ENCODE measurements around the gene TMEM150B. TPM values are rescaled to one million over a fixed set of nuclear protein-coding genes. Genes with fewer than 3 reads are reported as not detected.

The TMEM150B gene
- total RNA-seq, 2 donors from 2014 or later, result 0.73 to 0.95 TPM

DNA sequence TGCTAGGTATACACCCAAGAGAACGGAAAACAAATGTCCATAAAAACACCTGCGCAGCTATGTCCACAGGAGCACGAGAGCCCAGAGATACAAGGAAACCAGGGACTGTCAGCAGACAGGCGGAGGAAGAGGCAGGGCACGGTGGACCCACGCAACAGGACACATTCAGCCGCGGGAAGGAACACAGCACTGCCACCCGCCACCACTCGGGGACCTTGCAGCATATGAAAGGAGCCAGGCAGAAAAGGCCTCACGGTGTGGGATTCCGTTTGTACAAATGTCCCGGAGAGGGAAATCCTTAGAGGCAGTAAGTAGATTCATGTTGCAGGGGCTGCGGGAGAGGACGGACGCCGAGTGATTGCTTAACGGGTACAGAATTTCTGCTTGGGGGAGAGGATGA is 53.0 kb downstream of the TMEM150B start:
- no peak overlapping the region for H3K27ac Mint-ChIP-seq
- Histone ChIP-seq H3K9me3 (ENCODE audit: control insufficient read depth, low read length) (peaks cover 6% of the 10 kb centered on the region), H3K4me3 (ENCODE audit: low read length) (no peak overlapping the region), H3K27ac (ENCODE audit: low read depth, low read length) (no peak overlapping the region), H3K9ac (ENCODE audit: extremely low read depth, low read length, poor library complexity, severe bottlenecking) (no peak overlapping the region), H3K36me3 (ENCODE audit: control insufficient read depth, insufficient read depth, low read length) (peaks cover 24% of the 10 kb centered on the region), H3K4me1 (ENCODE audit: control insufficient read depth, insufficient read depth, low read length) (no peaks in the 10 kb centered on the region), H3K27me3 (ENCODE audit: control insufficient read depth, insufficient read depth, low read length, poor library complexity, severe bottlenecking) (no peaks in the 10 kb centered on the region)
- H3K27me3 Mint-ChIP-seq (ENCODE audit: insufficient read depth), result no peaks in the 10 kb centered on the region
- H3K4me1 Mint-ChIP-seq, result peaks cover 9% of the 10 kb centered on the region
- DNase-seq, result no peak
- peaks cover 2% of the 10 kb centered on the region for H3K9me3 Mint-ChIP-seq
- 93% methylated on average over 18 of the region's 18 CpGs for whole genome bisulfite sequencing, 2 experiments (ENCODE audit: insufficient coverage in 1 of 2, insufficient read length in 1 of 2)
- TF ChIP-seq, protein P1, sequence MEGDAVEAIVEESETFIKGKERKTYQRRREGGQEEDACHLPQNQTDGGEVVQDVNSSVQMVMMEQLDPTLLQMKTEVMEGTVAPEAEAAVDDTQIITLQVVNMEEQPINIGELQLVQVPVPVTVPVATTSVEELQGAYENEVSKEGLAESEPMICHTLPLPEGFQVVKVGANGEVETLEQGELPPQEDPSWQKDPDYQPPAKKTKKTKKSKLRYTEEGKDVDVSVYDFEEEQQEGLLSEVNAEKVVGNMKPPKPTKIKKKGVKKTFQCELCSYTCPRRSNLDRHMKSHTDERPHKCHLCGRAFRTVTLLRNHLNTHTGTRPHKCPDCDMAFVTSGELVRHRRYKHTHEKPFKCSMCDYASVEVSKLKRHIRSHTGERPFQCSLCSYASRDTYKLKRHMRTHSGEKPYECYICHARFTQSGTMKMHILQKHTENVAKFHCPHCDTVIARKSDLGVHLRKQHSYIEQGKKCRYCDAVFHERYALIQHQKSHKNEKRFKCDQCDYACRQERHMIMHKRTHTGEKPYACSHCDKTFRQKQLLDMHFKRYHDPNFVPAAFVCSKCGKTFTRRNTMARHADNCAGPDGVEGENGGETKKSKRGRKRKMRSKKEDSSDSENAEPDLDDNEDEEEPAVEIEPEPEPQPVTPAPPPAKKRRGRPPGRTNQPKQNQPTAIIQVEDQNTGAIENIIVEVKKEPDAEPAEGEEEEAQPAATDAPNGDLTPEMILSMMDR (conservative IDR thresholded peaks at IDR 0.05), result peak; percentile 36
- H3K36me3 Mint-ChIP-seq (ENCODE audit: low read depth), result peaks cover 51% of the 10 kb centered on the region
- H3K4me3 Mint-ChIP-seq, result no peak overlapping the region

DNA sequence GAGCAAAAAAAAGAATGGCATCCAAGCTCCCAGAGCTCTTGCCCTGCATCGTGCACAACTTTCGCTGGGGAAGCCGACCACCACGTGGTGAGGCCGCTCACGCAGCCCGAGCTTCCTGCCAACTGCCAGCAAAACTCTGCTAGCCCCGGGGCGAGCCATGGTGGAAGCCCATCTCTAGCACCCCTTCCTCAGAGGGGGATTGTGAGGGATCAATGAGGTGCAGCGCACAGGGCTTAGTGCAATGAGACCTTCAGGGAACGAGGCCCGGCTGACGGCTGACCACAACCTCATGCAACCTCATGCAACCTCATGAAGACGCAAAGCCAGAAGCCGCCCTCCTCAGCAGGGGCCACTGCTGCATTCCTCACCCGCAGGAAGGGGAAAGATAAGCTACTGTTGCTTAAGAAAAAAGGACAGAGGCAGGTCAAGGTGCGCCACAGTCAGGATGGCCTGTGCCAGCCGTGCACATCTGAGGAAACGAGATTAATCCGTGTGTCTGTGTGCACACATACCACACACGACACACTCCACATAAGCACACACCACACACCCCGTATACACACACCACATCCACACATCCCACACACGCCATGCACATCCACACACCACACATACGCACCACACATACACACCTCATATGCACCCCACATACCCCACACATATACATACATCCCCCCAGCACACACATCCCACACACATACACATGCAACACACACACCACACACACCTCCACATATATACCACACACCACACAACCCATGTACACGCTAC is 54.8 kb downstream of the TMEM150B start:
- H3K27ac ChIP-seq (ENCODE audit: low read depth, low read length), result no peak overlapping the region
- WGBS, 2 experiments (ENCODE audit: insufficient coverage in 1 of 2, insufficient read length in 1 of 2), result 87 to 88% methylated on average over 13 to 25 of the region's 25 CpGs
- TF ChIP-seq, protein P1 (conservative IDR thresholded peaks at IDR 0.05), result no peak
- peaks cover 19% of the 10 kb centered on the region for H3K36me3 ChIP-seq (ENCODE audit: control insufficient read depth, insufficient read depth, low read length)
- no peaks in the 10 kb centered on the region for H3K4me1 ChIP-seq (ENCODE audit: control insufficient read depth, insufficient read depth, low read length)
- Mint-ChIP-seq H3K9me3 (peaks cover 10% of the 10 kb centered on the region), H3K36me3 (ENCODE audit: low read depth) (peaks cover 49% of the 10 kb centered on the region), H3K4me1 (peaks cover 9% of the 10 kb centered on the region), H3K27me3 (ENCODE audit: insufficient read depth) (no peaks in the 10 kb centered on the region), H3K4me3 (no peak overlapping the region), H3K27ac (no peak overlapping the region)
- no peak for DNase-seq
- H3K9me3 ChIP-seq (ENCODE audit: control insufficient read depth, low read length), result peaks cover 13% of the 10 kb centered on the region
- H3K27me3 ChIP-seq (ENCODE audit: control insufficient read depth, insufficient read depth, low read length, poor library complexity, severe bottlenecking), result no peaks in the 10 kb centered on the region
- H3K9ac ChIP-seq (ENCODE audit: extremely low read depth, low read length, poor library complexity, severe bottlenecking), result no peak overlapping the region
- H3K4me3 ChIP-seq (ENCODE audit: low read length), result no peak overlapping the region

DNA sequence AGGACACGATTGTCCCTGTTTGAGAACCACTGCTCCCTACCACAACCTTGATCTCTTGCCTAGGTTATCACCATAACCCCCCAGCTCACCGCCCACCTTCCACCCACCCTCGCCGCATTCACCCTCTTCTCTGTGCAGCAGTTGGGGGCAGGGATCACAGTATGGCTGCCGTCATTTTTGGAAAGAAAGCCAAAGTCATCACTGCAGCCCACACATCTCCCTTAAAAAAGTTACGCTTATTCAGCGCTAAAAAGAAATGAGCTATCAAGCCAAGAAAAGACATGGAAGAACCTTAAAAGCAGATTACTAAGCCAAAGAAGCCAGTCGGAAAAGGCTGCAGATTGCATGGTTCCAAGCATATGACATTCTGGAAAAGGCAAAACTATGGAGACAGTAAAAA is 55.8 kb downstream of the TMEM150B start:
- Mint-ChIP-seq H3K27me3 (ENCODE audit: insufficient read depth) (no peaks in the 10 kb centered on the region), H3K9me3 (peaks cover 10% of the 10 kb centered on the region), H3K4me1 (peaks cover 9% of the 10 kb centered on the region), H3K4me3 (no peak overlapping the region), H3K27ac (no peak overlapping the region), H3K36me3 (ENCODE audit: low read depth) (peaks cover 44% of the 10 kb centered on the region)
- DNase-seq, result no peak
- H3K27ac ChIP-seq (ENCODE audit: low read depth, low read length), result no peak overlapping the region
- TF ChIP-seq, protein P1 (conservative IDR thresholded peaks at IDR 0.05), result no peak
- H3K9ac ChIP-seq (ENCODE audit: extremely low read depth, low read length, poor library complexity, severe bottlenecking), result no peak overlapping the region
- H3K27me3 ChIP-seq (ENCODE audit: control insufficient read depth, insufficient read depth, low read length, poor library complexity, severe bottlenecking), result no peaks in the 10 kb centered on the region
- peaks cover 13% of the 10 kb centered on the region for H3K9me3 ChIP-seq (ENCODE audit: control insufficient read depth, low read length)
- no peak overlapping the region for H3K4me3 ChIP-seq (ENCODE audit: low read length)
- WGBS, 2 experiments (ENCODE audit: insufficient coverage in 1 of 2, insufficient read length in 1 of 2), result 92 to 95% methylated on average over 6 to 8 of the region's 8 CpGs
- H3K4me1 ChIP-seq (ENCODE audit: control insufficient read depth, insufficient read depth, low read length), result no peaks in the 10 kb centered on the region
- H3K36me3 ChIP-seq (ENCODE audit: control insufficient read depth, insufficient read depth, low read length), result peaks cover 11% of the 10 kb centered on the region
